ENCODE results near the gene DHRS2. TPM values are rescaled to one million over a fixed set of nuclear protein-coding genes. Genes with fewer than 3 reads are reported as not detected.

The DHRS2 gene
- total and polyA plus RNA-seq, 10 of the 15 experiments (the other 5 are each of a cell fraction or from before 2014, with no cell fraction given) = 0.09 to 1.8 (median 0.73) TPM; not detected in 1

DNA sequence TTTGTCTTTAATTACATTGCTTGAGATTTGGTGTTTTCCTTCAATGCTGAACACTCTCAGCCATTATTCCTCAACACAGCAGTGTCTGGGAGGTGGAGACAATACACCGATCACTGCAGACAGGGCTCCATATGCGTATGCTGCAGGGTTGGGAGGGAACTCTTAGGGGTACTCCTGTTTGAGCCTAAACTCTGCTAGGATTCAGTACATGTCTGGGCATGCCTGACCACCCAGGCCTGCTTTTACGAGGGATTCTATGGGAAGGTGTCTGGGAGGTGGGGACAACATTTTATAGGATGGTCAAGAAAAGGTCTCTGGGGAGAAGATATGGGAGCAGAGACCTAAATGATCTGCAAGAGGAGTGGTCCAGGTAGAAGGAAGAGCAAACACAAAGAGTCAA lies 34.3 kb downstream of the DHRS2 start:
- CTCF ChIA-PET = interaction anchor here (1.0 kb wide), 1 partner anchor 38 kb away, joined by 4 read pairs; no protein-coding TSS in a partner anchor
- BruUV-seq (replicated peaks) = no TSS peak
- 22% methylated on average over 3 of the region's 3 CpGs for WGBS (ENCODE audit: insufficient coverage, insufficient replicate concordance, low lambda C conversion rate, missing lambda C conversion rate)

DNA sequence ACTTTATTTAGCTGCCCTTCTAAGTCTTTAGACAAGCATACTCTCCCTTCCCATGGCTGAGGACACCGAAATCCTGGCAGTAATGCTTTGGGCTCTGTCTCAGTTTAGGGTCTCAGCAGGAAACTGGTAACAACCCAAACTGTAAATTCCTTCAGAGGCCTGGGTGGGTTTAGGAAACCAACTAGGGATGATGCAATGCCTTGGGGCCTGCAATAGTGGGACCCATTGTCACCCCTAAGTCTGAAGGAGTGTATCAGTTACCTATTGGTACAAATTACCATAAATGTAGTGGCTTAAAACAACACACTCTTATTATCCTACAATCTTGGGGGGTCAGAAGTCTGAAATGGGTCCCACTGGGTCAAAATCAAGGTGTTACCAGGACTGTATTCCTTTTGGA lies 36.0 kb downstream of the DHRS2 start:
- Histone ChIP-seq H3K4me2 (ENCODE audit: control insufficient read depth, insufficient read depth) (no peak overlapping the region), H3K4me1 (ENCODE audit: control insufficient read depth, insufficient read depth, low read length) (no peaks in the 10 kb centered on the region), H3K27ac (ENCODE audit: control insufficient read depth, insufficient read depth) (no peak overlapping the region), H2AFZ (ENCODE audit: control insufficient read depth, low read depth, low read length) (no peak overlapping the region), H3K36me3 (ENCODE audit: control insufficient read depth in 2 of 2, insufficient read depth in 2 of 2, low read length in 1 of 2) (no peaks in the 10 kb centered on the region), H3K79me2 (ENCODE audit: control insufficient read depth, insufficient read depth, low read length) (no peaks in the 10 kb centered on the region), H3K4me3 (no peak overlapping the region), H3K27me3 (replicated peaks in 1 of 2; ENCODE audit: control insufficient read depth in 2 of 2, insufficient read depth in 2 of 2, low read length in 1 of 2) (no peaks in the 10 kb centered on the region), H3K9me3 (replicated peaks; ENCODE audit: control insufficient read depth, insufficient read depth, low read length) (no peaks in the 10 kb centered on the region), H4K20me1 (ENCODE audit: control insufficient read depth, insufficient read depth) (no peaks in the 10 kb centered on the region), H3K9ac (ENCODE audit: control insufficient read depth, insufficient read depth, low read length) (no peak overlapping the region)
- FAIRE-seq (no peak), ATAC-seq (no peak), DNase-seq (ENCODE audit: low read depth, low spot score) (no peak)
- in situ Hi-C loops (cut with MboI) = no loop called here
- no TSS peak for BruUV-seq (replicated peaks)
- ChIA-PET CTCF (interaction anchor here (0.8 kb wide), 1 partner anchor 41 kb away, joined by 3 read pairs; no protein-coding TSS in a partner anchor), RAD21 (ENCODE audit: unreplicated experiment) (interaction anchor here (0.7 kb wide), 1 partner anchor 38 kb away, joined by 3 read pairs; no protein-coding TSS in a partner anchor), SMC1A (ENCODE audit: uncharacterized antibody, unreplicated experiment) (interaction anchor here (0.8 kb wide), 1 partner anchor 18 kb away, joined by 3 read pairs; no protein-coding TSS in a partner anchor), POLR2A (no interaction called here)
- 79% methylated on average over 1 of the region's 1 CpG for WGBS (ENCODE audit: insufficient coverage, insufficient replicate concordance, low lambda C conversion rate, missing lambda C conversion rate)
- intact Hi-C loops (cut with micrococcal nuclease; ENCODE audit: unreplicated experiment) = no loop called here
- TF ChIP-seq, protein P1, sequence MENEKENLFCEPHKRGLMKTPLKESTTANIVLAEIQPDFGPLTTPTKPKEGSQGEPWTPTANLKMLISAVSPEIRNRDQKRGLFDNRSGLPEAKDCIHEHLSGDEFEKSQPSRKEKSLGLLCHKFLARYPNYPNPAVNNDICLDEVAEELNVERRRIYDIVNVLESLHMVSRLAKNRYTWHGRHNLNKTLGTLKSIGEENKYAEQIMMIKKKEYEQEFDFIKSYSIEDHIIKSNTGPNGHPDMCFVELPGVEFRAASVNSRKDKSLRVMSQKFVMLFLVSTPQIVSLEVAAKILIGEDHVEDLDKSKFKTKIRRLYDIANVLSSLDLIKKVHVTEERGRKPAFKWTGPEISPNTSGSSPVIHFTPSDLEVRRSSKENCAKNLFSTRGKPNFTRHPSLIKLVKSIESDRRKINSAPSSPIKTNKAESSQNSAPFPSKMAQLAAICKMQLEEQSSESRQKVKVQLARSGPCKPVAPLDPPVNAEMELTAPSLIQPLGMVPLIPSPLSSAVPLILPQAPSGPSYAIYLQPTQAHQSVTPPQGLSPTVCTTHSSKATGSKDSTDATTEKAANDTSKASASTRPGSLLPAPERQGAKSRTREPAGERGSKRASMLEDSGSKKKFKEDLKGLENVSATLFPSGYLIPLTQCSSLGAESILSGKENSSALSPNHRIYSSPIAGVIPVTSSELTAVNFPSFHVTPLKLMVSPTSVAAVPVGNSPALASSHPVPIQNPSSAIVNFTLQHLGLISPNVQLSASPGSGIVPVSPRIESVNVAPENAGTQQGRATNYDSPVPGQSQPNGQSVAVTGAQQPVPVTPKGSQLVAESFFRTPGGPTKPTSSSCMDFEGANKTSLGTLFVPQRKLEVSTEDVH (IDR thresholded peaks at IDR 0.05; ENCODE audit: low read depth, partially characterized antibody) = no peak
- TF ChIP-seq, protein P2, sequence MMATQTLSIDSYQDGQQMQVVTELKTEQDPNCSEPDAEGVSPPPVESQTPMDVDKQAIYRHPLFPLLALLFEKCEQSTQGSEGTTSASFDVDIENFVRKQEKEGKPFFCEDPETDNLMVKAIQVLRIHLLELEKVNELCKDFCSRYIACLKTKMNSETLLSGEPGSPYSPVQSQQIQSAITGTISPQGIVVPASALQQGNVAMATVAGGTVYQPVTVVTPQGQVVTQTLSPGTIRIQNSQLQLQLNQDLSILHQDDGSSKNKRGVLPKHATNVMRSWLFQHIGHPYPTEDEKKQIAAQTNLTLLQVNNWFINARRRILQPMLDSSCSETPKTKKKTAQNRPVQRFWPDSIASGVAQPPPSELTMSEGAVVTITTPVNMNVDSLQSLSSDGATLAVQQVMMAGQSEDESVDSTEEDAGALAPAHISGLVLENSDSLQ (IDR thresholded peaks at IDR 0.05) = no peak
- TF ChIP-seq, protein P3, sequence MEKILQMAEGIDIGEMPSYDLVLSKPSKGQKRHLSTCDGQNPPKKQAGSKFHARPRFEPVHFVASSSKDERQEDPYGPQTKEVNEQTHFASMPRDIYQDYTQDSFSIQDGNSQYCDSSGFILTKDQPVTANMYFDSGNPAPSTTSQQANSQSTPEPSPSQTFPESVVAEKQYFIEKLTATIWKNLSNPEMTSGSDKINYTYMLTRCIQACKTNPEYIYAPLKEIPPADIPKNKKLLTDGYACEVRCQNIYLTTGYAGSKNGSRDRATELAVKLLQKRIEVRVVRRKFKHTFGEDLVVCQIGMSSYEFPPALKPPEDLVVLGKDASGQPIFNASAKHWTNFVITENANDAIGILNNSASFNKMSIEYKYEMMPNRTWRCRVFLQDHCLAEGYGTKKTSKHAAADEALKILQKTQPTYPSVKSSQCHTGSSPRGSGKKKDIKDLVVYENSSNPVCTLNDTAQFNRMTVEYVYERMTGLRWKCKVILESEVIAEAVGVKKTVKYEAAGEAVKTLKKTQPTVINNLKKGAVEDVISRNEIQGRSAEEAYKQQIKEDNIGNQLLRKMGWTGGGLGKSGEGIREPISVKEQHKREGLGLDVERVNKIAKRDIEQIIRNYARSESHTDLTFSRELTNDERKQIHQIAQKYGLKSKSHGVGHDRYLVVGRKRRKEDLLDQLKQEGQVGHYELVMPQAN (conservative IDR thresholded peaks at IDR 0.05) = no peak
- TF ChIP-seq ZSCAN29 (IDR thresholded peaks at IDR 0.05) (no peak), NFYB (IDR thresholded peaks at IDR 0.05; ENCODE audit: insufficient read depth, low read depth, low read length) (no peak), PAX8 (IDR thresholded peaks at IDR 0.05) (no peak), YBX1 (IDR thresholded peaks at IDR 0.05) (no peak)

More for the DNA sequence above, 34.3 kb downstream of the DHRS2 start:
- in situ Hi-C loops (cut with MboI) = no loop called here
- TF ChIP-seq ZNF274 (IDR thresholded peaks at IDR 0.05; ENCODE audit: insufficient read depth, insufficient read length) = no peak
- TF ChIP-seq, protein P2 (IDR thresholded peaks at IDR 0.05) = no peak
- no peak for TF ChIP-seq MEF2A (IDR thresholded peaks at IDR 0.05; ENCODE audit: insufficient read depth, low read depth, low read length)
- Histone ChIP-seq H2AFZ (ENCODE audit: control insufficient read depth, low read depth, low read length) (no peak overlapping the region; the same call in 1 of the 2 replicates), H3K79me2 (ENCODE audit: control insufficient read depth, insufficient read depth, low read length) (no peaks in the 10 kb centered on the region), H3K9ac (ENCODE audit: control insufficient read depth, insufficient read depth, low read length) (no peak overlapping the region), H4K20me1 (ENCODE audit: control insufficient read depth, insufficient read depth) (no peaks in the 10 kb centered on the region), H3K27ac (ENCODE audit: control insufficient read depth, insufficient read depth) (no peak overlapping the region), H3K27me3 (replicated peaks in 1 of 2; ENCODE audit: control insufficient read depth in 2 of 2, insufficient read depth in 2 of 2, low read length in 1 of 2) (no peaks in the 10 kb centered on the region), H3K4me1 (ENCODE audit: control insufficient read depth, insufficient read depth, low read length) (no peaks in the 10 kb centered on the region), H3K36me3 (ENCODE audit: control insufficient read depth in 2 of 2, insufficient read depth in 2 of 2, low read length in 1 of 2) (no peaks in the 10 kb centered on the region), H3K4me3 (no peak overlapping the region), H3K4me2 (ENCODE audit: control insufficient read depth, insufficient read depth) (no peak overlapping the region), H3K9me3 (replicated peaks; ENCODE audit: control insufficient read depth, insufficient read depth, low read length) (no peaks in the 10 kb centered on the region)
- intact Hi-C loops (cut with micrococcal nuclease; ENCODE audit: unreplicated experiment) = no loop called here
- ChIA-PET RAD21 (ENCODE audit: unreplicated experiment) (no interaction called here), POLR2A (no interaction called here), SMC1A (ENCODE audit: uncharacterized antibody, unreplicated experiment) (no interaction called here)
- DNase-seq (ENCODE audit: low read depth, low spot score) (no peak), ATAC-seq (no peak), FAIRE-seq (no peak)

Measured in GM12878 (cell line).